ENCODE results near the gene JOSD1. TPM values are rescaled to one million over a fixed set of nuclear protein-coding genes. Genes with fewer than 3 reads are reported as not detected.
A peak's percentile ranks its signal among the peaks of the same experiment; 100 is the strongest.

Gene JOSD1
- total and polyA plus RNA-seq, 5 experiments from 2014 or later, result 6.7 to 52.6 (median 8.2) TPM

- Mint-ChIP-seq H3K27ac (peak overlapping the region; percentile 48 to 100 (median 100)), H3K4me3 (peak overlapping the region; percentile 47 to 100 (median 92)), H3K36me3 (peaks cover 0 to 13% (median 3%) of the 10 kb centered on the region in 3 donors), H3K9me3 (peaks cover 0 to 1% (median 0%) of the 10 kb centered on the region in 9 donors), H3K27me3 (peaks cover 0 to 3% (median 0%) of the 10 kb centered on the region in 5 donors), H3K4me1 (peaks cover 27 to 72% (median 61%) of the 10 kb centered on the region in 4 donors)
- DNase-seq, result no peak
- POLR2A ChIA-PET, result interaction anchor here (0.6 to 5.3 kb wide), 5 partner anchors 16 to 449 kb away, joined by 4 to 51 read pairs (median 6); partner anchors contain the start of genes CBY1 and TOMM22
- ATAC-seq, result no peak
These were observed 2.2 kb downstream of the JOSD1 start for GRCh38 chr22:38698407-38699094.

GRCh38 chr22:38697425-38698089 lies 3.2 kb downstream of the JOSD1 start:
- no peak for DNase-seq
- ATAC-seq, result no peak
- Mint-ChIP-seq H3K36me3 (peaks cover 0 to 16% (median 3%) of the 10 kb centered on the region in 3 donors), H3K4me1 (peaks cover 32 to 77% (median 68%) of the 10 kb centered on the region in 4 donors), H3K9me3 (peaks cover 0 to 1% (median 0%) of the 10 kb centered on the region in 9 donors), H3K4me3 (peak overlapping the region in 8 of 10 donors; percentile 6 to 95 (median 46)), H3K27ac (peak overlapping the region; percentile 73 to 100 (median 94)), H3K27me3 (peaks cover 0 to 3% (median 0%) of the 10 kb centered on the region in 5 donors)
- POLR2A ChIA-PET, result interaction anchor here (1.4 to 5.3 kb wide), 3 partner anchors 15 to 54 kb away, joined by 4 to 51 read pairs (median 6); partner anchors contain the start of genes CBY1 and TOMM22

GRCh38 chr22:38696606-38697424 lies 3.9 kb downstream of the JOSD1 start:
- Mint-ChIP-seq H3K27ac (peak overlapping the region; percentile 50 to 100 (median 88)), H3K27me3 (peaks cover 0 to 3% (median 0%) of the 10 kb centered on the region in 5 donors), H3K4me3 (peak overlapping the region in 8 of 10 donors; percentile 2 to 95 (median 57)), H3K4me1 (peaks cover 32 to 73% (median 68%) of the 10 kb centered on the region in 4 donors), H3K36me3 (peaks cover 0 to 23% (median 3%) of the 10 kb centered on the region in 3 donors), H3K9me3 (peaks cover 0 to 1% (median 0%) of the 10 kb centered on the region in 9 donors)
- peak in 1 of 10 donors; percentile 14 for DNase-seq
- POLR2A ChIA-PET, result interaction anchor here (1.3 to 5.3 kb wide), 3 partner anchors 9 to 55 kb away, joined by 4 to 51 read pairs (median 6); partner anchors contain the start of genes GTPBP1 and TOMM22
- ATAC-seq, result no peak

- H3K27me3 Mint-ChIP-seq, result no peaks in the 10 kb centered on the region
- DNase-seq, result no peak
- ATAC-seq, result no peak
- POLR2A ChIA-PET, result interaction anchor here (0.8 to 1.4 kb wide), 2 partner anchors 13 to 15 kb away, joined by 4 to 6 read pairs; partner anchors contain the start of gene TOMM22
- peak overlapping the region in 5 of 10 donors; percentile 2 to 69 (median 7) for H3K27ac Mint-ChIP-seq
- peaks cover 0 to 33% (median 3%) of the 10 kb centered on the region in 3 donors for H3K36me3 Mint-ChIP-seq
- no peaks in the 10 kb centered on the region for H3K9me3 Mint-ChIP-seq
- H3K4me3 Mint-ChIP-seq, result peak overlapping the region in 1 of 10 donors; percentile 15
- peaks cover 28 to 65% (median 55%) of the 10 kb centered on the region in 4 donors for H3K4me1 Mint-ChIP-seq
These were observed 5.8 kb downstream of the JOSD1 start for GRCh38 chr22:38694940-38695339.

DNA sequence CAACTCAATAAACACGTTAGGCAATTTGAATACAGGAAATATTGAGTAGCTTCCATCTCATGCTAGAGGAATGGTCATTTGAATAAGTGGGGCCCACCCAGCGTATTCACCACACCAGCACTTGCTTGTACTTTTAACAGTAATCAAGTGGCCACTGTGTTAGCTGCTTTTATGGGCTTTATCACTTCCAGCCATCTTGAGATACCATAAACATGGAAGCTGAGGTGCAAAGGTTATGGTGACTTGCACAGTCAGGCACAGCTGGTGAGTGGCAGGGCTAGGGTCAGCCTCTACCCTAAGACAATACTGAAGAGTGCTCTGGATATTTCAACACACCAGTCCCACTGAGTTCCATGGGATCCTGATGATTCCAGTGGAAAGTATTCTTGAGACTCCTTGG lies 6.7 kb downstream of the JOSD1 start:
- POLR2A ChIA-PET, result interaction anchor here (1.1 to 1.4 kb wide), 2 partner anchors 12 kb away, joined by 3 to 4 read pairs; partner anchors contain the start of gene TOMM22
- no peak for DNase-seq
- peaks cover 25 to 56% (median 46%) of the 10 kb centered on the region in 4 donors for H3K4me1 Mint-ChIP-seq
- no peaks in the 10 kb centered on the region for H3K9me3 Mint-ChIP-seq
- H3K4me3 Mint-ChIP-seq, result no peak overlapping the region
- ATAC-seq, result no peak
- H3K27me3 Mint-ChIP-seq, result no peaks in the 10 kb centered on the region
- H3K27ac Mint-ChIP-seq, result peak overlapping the region in 1 of 10 donors; percentile 49
- H3K36me3 Mint-ChIP-seq, result peaks cover 0 to 41% (median 3%) of the 10 kb centered on the region in 3 donors

GRCh38 chr22:38689651-38690050 lies 11.1 kb downstream of the JOSD1 start:
- peaks cover 0 to 69% (median 0%) of the 10 kb centered on the region in 3 donors for H3K36me3 Mint-ChIP-seq
- no peak for ATAC-seq
- POLR2A ChIA-PET, result interaction anchor here (0.6 to 0.7 kb wide), 3 partner anchors 8 to 1103 kb away, joined by 3 to 4 read pairs (median 3); partner anchors contain the start of gene TOMM22
- H3K4me1 Mint-ChIP-seq, result peaks cover 10 to 17% (median 12%) of the 10 kb centered on the region in 4 donors
- no peak overlapping the region for H3K4me3 Mint-ChIP-seq
- H3K27ac Mint-ChIP-seq, result peak overlapping the region in 1 of 10 donors; percentile 80
- H3K27me3 Mint-ChIP-seq, result no peaks in the 10 kb centered on the region
- H3K9me3 Mint-ChIP-seq, result no peaks in the 10 kb centered on the region
- no peak for DNase-seq

- Mint-ChIP-seq H3K9me3 (no peaks in the 10 kb centered on the region), H3K4me1 (peaks cover 13 to 24% (median 18%) of the 10 kb centered on the region in 4 donors), H3K27ac (peak overlapping the region in 1 of 10 donors; percentile 45), H3K36me3 (peaks cover 0 to 72% (median 2%) of the 10 kb centered on the region in 3 donors), H3K27me3 (no peaks in the 10 kb centered on the region), H3K4me3 (no peak overlapping the region)
- no peak for DNase-seq
- no peak for ATAC-seq
- POLR2A ChIA-PET, result no interaction called here
These were observed 15.0 kb downstream of the JOSD1 start for GRCh38 chr22:38685761-38686160.

DNA sequence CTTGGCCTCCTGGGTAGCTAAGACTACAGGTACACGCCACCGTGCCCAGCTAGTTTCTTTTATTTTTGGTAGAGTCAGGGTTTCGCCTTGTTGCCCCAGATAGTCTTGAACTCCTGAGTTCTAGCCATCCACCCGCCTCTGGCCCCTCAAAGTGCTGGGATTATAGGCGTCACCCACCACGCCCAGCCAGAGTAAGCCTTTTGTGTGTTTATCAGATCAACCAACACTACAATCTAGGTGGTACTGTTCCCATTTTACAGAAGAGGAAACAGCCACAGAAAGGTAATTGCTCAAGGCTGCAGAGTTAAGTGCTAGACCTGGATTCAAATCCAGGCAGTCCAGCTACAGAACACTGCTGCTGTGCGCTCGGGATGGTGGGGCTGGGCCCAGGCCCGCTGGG lies 15.8 kb downstream of the JOSD1 start:
- H3K27me3 Mint-ChIP-seq, result no peaks in the 10 kb centered on the region
- DNase-seq (no peak), ATAC-seq (no peak)
- peaks cover 0 to 70% (median 2%) of the 10 kb centered on the region in 3 donors for H3K36me3 Mint-ChIP-seq
- H3K9me3 Mint-ChIP-seq, result no peaks in the 10 kb centered on the region
- H3K4me3 Mint-ChIP-seq, result peak overlapping the region in 2 of 10 donors; percentile 20 to 40
- peak overlapping the region in 5 of 10 donors; percentile 5 to 77 (median 43) for H3K27ac Mint-ChIP-seq
- H3K4me1 Mint-ChIP-seq, result peaks cover 13 to 24% (median 18%) of the 10 kb centered on the region in 4 donors
- POLR2A ChIA-PET, result interaction anchor here (0.5 kb wide), 1 partner anchor 46 kb away, joined by 4 read pairs; no protein-coding TSS in a partner anchor

DNA sequence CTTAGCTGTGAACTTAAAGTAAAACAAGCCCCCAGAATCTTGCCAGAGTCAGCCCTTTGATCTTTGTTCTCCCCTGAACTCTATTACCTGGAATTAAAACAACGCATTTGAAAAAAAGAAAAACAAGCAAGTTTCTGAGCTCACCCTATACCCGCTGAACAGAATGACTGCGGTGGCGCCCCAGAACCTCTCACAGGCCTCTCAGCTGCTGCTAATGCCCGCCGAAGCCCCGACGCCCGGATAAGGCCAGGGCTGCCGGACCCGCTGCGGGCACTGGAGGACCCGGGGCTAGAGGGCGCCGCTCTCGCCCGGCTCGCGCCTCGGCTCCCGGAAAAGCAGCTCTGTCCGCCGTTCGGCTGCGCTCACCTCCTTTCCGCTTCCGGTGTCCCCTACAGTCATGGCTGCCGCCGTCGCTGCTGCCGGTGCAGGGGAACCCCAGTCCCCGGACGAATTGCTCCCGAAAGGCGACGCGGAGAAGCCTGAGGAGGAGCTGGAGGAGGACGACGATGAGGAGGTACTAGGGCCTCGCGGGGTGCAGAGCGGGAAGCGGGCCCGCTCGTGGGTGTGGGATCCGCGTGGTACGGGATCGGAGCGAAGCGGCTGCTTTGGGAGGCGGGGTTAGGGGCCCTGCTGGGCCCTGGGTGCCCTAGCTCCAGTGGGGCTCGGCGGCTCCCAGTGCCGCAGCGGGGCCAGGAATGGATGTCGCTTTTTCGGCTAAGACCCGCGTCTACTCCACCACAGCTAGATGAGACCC lies 19.0 kb downstream of the JOSD1 start, which contains the start of gene TOMM22:
Gene TOMM22, plus strand, starts transcription at position 376 of the 754 bp plus-strand sequence. Its CDS starts 22 bp downstream, at position 398.
- DNase-seq, result peak; percentile 67 to 89 (median 80)
- POLR2A ChIA-PET, result interaction anchor here (0.6 to 4.0 kb wide), 28 partner anchors 8 to 728 kb away, joined by 3 to 51 read pairs (median 5); partner anchors contain the start of genes C22orf23, CBY1, DMC1 and FAM227A
- peaks cover 13 to 24% (median 18%) of the 10 kb centered on the region in 4 donors for H3K4me1 Mint-ChIP-seq
- peak; percentile 94 for ATAC-seq
- peak within 1 kb of the TSS; percentile 88 to 99 (median 98) for H3K4me3 Mint-ChIP-seq
- H3K9me3 Mint-ChIP-seq, result no peaks in the 10 kb centered on the region
- H3K27me3 Mint-ChIP-seq, result no peaks in the 10 kb centered on the region
- peaks cover 0 to 42% (median 2%) of the 10 kb centered on the region in 3 donors for H3K36me3 Mint-ChIP-seq
- peak within 1 kb of the TSS; percentile 94 to 99 (median 99) for H3K27ac Mint-ChIP-seq

DNA sequence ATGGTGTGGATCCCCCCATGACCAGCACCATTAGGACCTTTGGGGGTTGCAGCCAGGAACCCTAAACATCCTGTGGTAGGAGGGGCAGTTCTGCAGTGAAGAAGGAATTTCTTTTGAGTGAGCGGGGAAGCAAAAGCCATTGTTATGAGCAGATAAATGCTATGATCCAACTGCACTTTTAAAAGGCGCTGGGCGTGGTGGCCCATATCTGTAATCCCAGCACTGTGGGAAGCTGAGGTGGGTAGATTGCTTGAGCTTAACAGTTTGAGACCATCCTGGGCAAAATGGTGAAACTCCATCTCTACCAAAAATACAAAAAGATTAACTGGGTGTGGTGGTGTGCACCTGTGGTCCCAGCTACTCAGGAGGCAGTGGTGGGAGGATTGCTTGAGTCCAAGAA lies 24.9 kb downstream of the JOSD1 start:
- peaks cover 6 to 26% (median 26%) of the 10 kb centered on the region in 3 donors for H3K36me3 Mint-ChIP-seq
- POLR2A ChIA-PET, result no interaction called here
- ATAC-seq (no peak), DNase-seq (no peak)
- H3K9me3 Mint-ChIP-seq, result no peaks in the 10 kb centered on the region
- peaks cover 0 to 2% (median 0%) of the 10 kb centered on the region in 4 donors for H3K4me1 Mint-ChIP-seq
- peak overlapping the region in 1 of 10 donors; percentile 14 for H3K27ac Mint-ChIP-seq
- no peaks in the 10 kb centered on the region for H3K27me3 Mint-ChIP-seq
- H3K4me3 Mint-ChIP-seq, result no peak overlapping the region

DNA sequence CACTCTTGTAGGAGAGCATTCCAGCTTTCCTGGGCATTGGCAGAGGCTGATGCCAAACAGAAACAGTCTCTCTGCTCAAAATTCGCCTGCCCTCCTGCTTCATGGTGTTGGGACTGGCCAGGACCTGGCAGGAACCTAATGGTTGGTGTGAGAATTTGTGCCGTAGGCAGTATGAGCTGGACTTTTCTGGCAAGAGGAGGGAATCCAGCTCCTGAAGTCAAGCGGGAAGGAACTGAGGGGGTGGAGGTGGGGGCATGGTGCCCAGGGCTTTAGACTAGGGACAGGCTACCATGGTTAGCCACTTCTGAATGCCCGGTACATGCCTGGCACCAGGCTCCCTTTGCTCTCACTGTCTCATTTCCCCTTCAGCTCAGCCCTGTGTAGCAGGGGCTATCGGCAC lies 25.9 kb downstream of the JOSD1 start:
- Mint-ChIP-seq H3K36me3 (peaks cover 9 to 30% (median 29%) of the 10 kb centered on the region in 3 donors), H3K27ac (no peak overlapping the region), H3K4me3 (no peak overlapping the region), H3K27me3 (no peaks in the 10 kb centered on the region), H3K4me1 (peaks cover 0 to 2% (median 0%) of the 10 kb centered on the region in 4 donors), H3K9me3 (no peaks in the 10 kb centered on the region)
- no peak for ATAC-seq
- POLR2A ChIA-PET, result no interaction called here
- no peak for DNase-seq

All from naive thymus-derived CD8-positive, alpha-beta T cell (primary cell).